NT2/D1 (cell line): ENCODE data around the gene SLC45A3.
"Not testable (repeated sequence)": the region's sequence is repeated elsewhere in the genome, so short reads cannot be mapped to it uniquely, and the experiment has no call there.

Experiments used
- DNase-seq: peaks from one replicate; pipeline ENCODE4 v3.0.0-alpha.2; 2011; ENCODE audit warnings: low read depth, low spot score
- H3K27me3 ChIP-seq: 2 replicates; pipeline ENCODE4 v1.6.0; 2011; ENCODE audit warnings: mild to moderate bottlenecking; ENCODE audit not compliant: insufficient read length, insufficient read depth
- H3K36me3 ChIP-seq: 2 replicates; pipeline ENCODE4 v1.6.1; 2011; ENCODE audit warnings: mild to moderate bottlenecking, low read length, mixed read lengths; ENCODE audit not compliant: insufficient read depth, insufficient read length
- H3K4me1 ChIP-seq: 2 replicates; pipeline ENCODE4 v1.5.1; 2011; ENCODE audit not compliant: insufficient read depth, insufficient read length
- H3K4me3 ChIP-seq: 2 replicates; pipeline ENCODE4 v1.5.1; 2011; ENCODE audit warnings: low read depth; ENCODE audit not compliant: insufficient read length
- H3K9ac ChIP-seq: 2 replicates; pipeline ENCODE4 v1.6.0; 2011; ENCODE audit warnings: low read depth; ENCODE audit not compliant: insufficient read length
- H3K9me3 ChIP-seq: 2 replicates; pipeline ENCODE4 v1.5.1; 2011; ENCODE audit warnings: mild to moderate bottlenecking, low read length; ENCODE audit not compliant: insufficient read depth
- SUZ12 ChIP-seq: IDR thresholded peaks from 2 replicates; pipeline ENCODE4 v1.6.1; 2011; ENCODE audit not compliant: insufficient read length, insufficient read depth; ENCODE audit errors: extremely low read depth
- YY1 ChIP-seq: IDR thresholded peaks from 2 replicates; pipeline ENCODE4 v1.6.1; 2011; ENCODE audit not compliant: insufficient read length, insufficient read depth
- ZNF274 ChIP-seq: IDR thresholded peaks from 2 replicates; pipeline ENCODE4 v1.6.1; 2011; ENCODE audit warnings: mild to moderate bottlenecking, low read depth, low read length

The SLC45A3 gene

DNA sequence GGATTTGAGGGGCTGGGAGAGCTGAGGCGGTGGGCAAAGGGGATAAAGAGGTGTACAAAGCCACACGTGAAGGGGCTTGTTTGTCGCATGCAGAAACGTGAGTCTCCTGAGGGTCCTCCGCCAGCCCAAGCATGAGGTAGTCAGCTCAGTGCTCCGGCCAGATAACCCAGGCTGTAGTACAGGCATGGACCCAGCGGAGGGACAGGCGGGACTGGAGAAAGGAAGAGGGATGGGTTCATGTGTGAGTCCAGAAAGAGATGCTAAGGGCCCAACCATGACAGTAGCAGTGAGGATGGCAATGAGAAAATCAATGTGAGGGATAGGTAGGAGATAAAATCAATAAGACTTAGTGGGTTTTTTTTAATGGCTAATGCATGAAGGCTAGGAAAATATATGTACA, 34.8 kb downstream of the SLC45A3 start:
- H3K9ac ChIP-seq, result no peak overlapping the region

DNA sequence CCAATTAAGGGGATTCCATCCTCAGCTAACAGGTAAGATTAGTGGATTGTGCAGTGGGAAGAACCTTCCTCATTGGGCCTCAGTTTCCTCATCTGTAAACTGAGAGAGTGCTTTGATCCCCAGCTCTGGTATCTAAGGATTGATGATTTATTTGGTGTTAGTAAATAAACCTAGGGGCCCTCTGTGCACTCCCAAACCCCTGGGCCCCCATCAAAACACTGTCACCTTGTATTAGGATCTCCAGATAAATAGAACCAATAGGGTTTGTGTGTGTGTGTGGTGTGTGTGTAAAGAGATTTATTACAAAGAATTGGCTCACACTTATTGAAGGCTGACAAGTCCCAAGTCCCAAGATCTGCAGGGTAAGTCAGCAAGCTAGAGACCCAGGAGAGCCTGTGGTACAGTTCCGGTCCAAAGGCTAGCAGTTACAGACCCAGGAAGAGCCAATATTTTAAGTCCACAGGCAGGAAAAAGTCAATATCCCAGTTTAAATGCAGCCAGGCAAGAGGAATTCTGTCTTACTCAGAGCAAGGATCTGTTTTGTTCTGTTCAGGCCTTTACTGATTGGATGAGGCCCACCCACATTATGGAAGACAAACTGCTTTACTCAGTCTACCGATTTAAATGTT, 37.5 kb downstream of the SLC45A3 start:
- H3K9ac ChIP-seq, result no peak overlapping the region
- no peaks in the 10 kb centered on the region for H3K27me3 ChIP-seq
- H3K4me1 ChIP-seq, result peaks cover 2% of the 10 kb centered on the region
- TF ChIP-seq SUZ12, result no peak
- TF ChIP-seq YY1, result no peak
- no peak for TF ChIP-seq ZNF274
- H3K36me3 ChIP-seq, result no peaks in the 10 kb centered on the region
- no peaks in the 10 kb centered on the region for H3K9me3 ChIP-seq
- no peak for DNase-seq
- no peak overlapping the region for H3K4me3 ChIP-seq

More for the DNA sequence above, 34.8 kb downstream of the SLC45A3 start:
- TF ChIP-seq SUZ12, result no peak
- TF ChIP-seq YY1, result no peak
- TF ChIP-seq ZNF274, result no peak
- no peaks in the 10 kb centered on the region for H3K9me3 ChIP-seq
- peaks cover 2% of the 10 kb centered on the region for H3K4me1 ChIP-seq
- DNase-seq, result no peak
- no peaks in the 10 kb centered on the region for H3K27me3 ChIP-seq
- H3K36me3 ChIP-seq, result no peaks in the 10 kb centered on the region
- H3K4me3 ChIP-seq, result no peak overlapping the region

DNA sequence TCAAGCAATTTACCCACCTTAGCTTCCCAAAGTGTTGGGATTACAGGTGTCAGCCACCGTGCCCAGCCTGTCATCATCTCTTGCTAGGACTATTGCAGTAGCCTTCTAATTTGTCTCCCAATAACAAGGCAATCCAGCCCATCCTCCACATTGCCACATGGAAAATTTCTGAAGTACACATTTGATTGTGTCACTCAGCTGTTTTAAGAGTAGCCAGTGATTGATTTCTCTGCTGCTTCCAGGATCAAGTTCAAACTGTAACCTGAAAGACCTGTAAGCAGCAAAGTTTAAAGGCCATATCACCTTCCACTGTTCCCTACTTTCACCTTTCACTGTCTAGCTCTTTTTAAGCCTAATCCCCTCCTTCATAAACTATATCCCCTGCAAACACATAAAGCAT, 40.7 kb downstream of the SLC45A3 start:
- no peaks in the 10 kb centered on the region for H3K36me3 ChIP-seq
- H3K9me3 ChIP-seq, result no peaks in the 10 kb centered on the region
- no peaks in the 10 kb centered on the region for H3K4me1 ChIP-seq
- H3K9ac ChIP-seq, result no peak overlapping the region
- no peaks in the 10 kb centered on the region for H3K27me3 ChIP-seq
- TF ChIP-seq YY1, result no peak
- no peak for TF ChIP-seq SUZ12
- TF ChIP-seq ZNF274, result no peak
- no peak for DNase-seq
- H3K4me3 ChIP-seq, result no peak overlapping the region

DNA sequence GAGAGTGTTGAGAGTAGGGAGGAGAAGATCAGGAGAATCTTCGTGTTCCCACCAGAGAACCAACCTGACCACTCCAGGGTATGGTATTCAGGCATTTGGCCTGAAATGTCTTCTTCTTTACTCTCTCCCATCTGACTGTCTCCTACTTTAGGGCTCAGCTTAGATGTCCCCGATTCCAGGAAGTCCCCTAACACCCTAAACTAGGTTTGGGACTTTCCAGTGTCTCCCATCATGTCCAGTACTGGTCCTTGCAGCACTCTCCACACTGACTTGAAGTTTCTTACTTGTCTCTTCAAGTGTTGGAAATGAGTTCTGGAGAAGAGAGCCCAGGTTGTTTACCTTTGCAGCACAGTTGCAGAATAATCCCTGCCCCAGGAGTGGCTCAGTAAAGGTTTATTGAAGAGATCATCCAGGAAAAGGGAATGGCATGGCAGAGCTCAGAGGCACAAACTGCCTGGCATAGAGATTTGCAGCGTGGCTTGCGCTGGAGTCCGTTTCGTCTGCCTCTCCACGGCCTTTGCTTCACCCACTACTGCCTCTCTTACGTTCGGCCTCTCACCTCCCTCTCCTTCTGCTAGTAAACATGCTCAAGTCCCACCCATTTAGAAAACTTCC, 42.3 kb downstream of the SLC45A3 start:
- Histone ChIP-seq H3K9me3 (no peaks in the 10 kb centered on the region), H3K4me3 (no peak overlapping the region), H3K27me3 (no peaks in the 10 kb centered on the region), H3K4me1 (no peaks in the 10 kb centered on the region), H3K36me3 (no peaks in the 10 kb centered on the region), H3K9ac (no peak overlapping the region)
- TF ChIP-seq YY1 (no peak), SUZ12 (no peak), ZNF274 (no peak)
- no peak for DNase-seq

DNA sequence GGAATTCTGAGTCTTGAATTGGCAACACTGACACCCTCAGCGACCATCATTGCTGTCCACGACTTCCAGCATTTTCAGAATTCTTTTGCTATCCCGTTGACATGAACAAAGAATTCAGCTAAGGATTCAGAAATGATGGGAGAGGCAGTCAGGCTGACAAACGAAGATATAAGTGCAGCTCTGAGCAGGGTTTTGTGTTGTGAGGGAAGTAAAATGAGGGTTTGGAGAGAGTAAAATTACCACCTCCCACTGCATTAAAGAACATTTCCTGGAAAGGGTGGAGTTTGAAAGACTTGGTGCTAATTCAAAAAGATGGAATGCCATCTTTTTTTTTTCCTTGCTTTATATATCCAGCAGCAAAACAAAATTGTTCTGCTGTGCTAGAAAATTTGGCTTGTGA, 43.6 kb downstream of the SLC45A3 start:
- Histone ChIP-seq H3K9me3 (no peaks in the 10 kb centered on the region), H3K36me3 (no peaks in the 10 kb centered on the region), H3K4me1 (no peaks in the 10 kb centered on the region), H3K27me3 (no peaks in the 10 kb centered on the region), H3K9ac (no peak overlapping the region), H3K4me3 (no peak overlapping the region)
- no peak for TF ChIP-seq ZNF274
- no peak for TF ChIP-seq SUZ12
- TF ChIP-seq YY1, result no peak
- no peak for DNase-seq

DNA sequence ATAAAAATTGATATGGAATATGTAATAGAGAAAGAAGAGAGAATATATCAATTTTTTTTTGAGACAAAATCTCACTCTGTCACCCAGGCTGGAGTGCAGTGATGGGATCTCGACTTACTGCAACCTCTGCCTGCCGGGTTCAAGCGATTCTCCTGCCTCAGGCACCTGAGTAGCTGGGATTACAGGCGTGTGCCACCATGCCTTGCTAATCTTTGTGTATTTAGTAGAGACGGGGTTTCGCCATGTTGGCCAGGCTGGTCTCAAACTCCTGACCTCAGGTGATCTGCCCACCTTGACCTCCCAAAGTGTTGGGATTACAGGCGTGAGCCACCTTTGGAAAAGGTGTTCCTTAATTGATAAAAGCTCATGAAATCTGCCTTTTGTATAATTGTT, 44.2 kb downstream of the SLC45A3 start:
- H3K9me3 ChIP-seq, H3K9ac ChIP-seq, DNase-seq, H3K4me1 ChIP-seq, H3K27me3 ChIP-seq, H3K4me3 ChIP-seq, H3K36me3 ChIP-seq: not testable (repeated sequence)

DNA sequence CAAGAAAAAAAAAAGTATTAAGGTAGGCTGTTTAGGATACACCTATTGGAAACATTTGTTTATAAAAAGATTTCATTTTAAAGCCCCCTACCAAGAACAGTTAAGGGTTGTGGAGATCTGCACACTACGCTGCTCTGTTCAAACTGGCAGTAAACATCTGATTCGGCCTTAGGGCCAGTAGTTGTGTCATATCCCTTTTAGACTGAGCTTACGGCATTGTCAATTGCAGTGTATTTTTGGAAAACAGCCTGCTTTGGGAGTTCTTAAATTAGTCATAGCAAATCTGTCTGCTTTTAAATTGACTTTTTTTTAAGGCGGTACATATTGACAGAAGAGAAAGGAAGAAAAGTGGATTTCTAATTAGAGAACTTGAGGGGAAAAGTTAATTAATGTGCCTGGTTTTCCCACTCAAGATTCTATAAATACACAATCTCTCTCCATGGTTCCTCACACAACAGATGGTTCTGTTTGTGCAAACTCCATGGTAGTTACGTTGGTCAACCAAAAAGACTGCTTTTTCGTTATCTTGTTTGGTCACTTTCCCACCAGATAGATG, 46.8 kb downstream of the SLC45A3 start:
- Histone ChIP-seq H3K4me3 (no peak overlapping the region), H3K9ac (no peak overlapping the region), H3K4me1 (peaks cover 1% of the 10 kb centered on the region), H3K9me3 (no peaks in the 10 kb centered on the region), H3K36me3 (peaks cover 3% of the 10 kb centered on the region), H3K27me3 (no peaks in the 10 kb centered on the region)
- TF ChIP-seq ZNF274, result no peak
- no peak for TF ChIP-seq YY1
- no peak for TF ChIP-seq SUZ12
- DNase-seq, result no peak
